ENCODE results near the gene SUV39H2.

The SUV39H2 gene

DNA sequence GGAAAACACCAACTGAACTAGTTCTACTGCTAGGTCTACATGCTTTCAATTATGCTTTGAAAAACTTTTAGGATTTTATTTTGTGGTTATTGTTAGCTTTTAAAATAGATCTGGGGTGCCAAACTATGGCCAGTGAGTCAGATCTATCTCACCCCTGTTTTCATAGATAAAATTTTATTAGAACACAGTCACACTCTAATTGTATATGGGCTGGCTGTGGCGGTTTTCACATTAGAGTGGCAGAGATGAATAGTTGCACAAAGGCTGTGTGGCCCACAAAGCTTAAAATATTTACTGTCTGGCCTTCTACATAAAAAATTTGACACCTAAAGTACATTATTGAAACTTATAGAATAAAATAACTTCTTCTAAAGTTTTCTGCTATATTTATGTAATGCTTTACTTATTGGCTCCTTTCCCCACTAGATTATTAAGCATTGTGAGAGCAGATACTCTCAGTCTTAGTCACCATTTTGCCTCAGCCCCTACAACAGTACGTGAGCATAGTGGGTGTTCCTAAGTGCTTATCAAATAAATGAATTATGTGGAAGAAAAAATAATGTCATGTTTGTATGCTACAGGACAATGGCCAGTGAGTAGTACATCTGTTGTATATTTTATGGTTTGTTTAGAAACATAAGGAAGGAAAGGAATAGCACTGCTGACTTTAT is 5.4 kb upstream of the SUV39H2 start:
- Histone ChIP-seq H3K9me3 (ENCODE audit: control insufficient read depth, low read length) (no peaks in the 10 kb centered on the region), H3K14ac (ENCODE audit: low read length in 2 of 2) (no peak overlapping the region), H3K23ac (ENCODE audit: low read length in 2 of 2) (no peak overlapping the region), H3K27me3 (ENCODE audit: control insufficient read depth in 1 of 2, insufficient read depth in 1 of 2, low read length in 2 of 2) (no peaks in the 10 kb centered on the region), H3K27ac (ENCODE audit: low read length, poor library complexity, severe bottlenecking) (no peak overlapping the region), H3K36me3 (ENCODE audit: control insufficient read depth in 1 of 2, insufficient read depth in 2 of 2, low read depth in 1 of 2, low read length in 2 of 2) (peaks cover 0 to 39% of the 10 kb centered on the region in 2 experiments), H2BK15ac (ENCODE audit: low read depth, poor library complexity, severe bottlenecking) (no peak overlapping the region), H4K8ac (ENCODE audit: low read length) (no peak overlapping the region), H2BK120ac (ENCODE audit: low read depth, low read length) (no peak overlapping the region), H3K4ac (ENCODE audit: low read depth in 1 of 2, low read length in 2 of 2) (no peak overlapping the region), H4K91ac (ENCODE audit: low read length) (no peak overlapping the region), H2AK5ac (ENCODE audit: low read length, severe bottlenecking) (no peak overlapping the region), H3K4me3 (ENCODE audit: insufficient read depth in 1 of 2, low read depth in 1 of 2, low read length in 2 of 2) (no peak overlapping the region), H3K4me2 (ENCODE audit: low read length, poor library complexity, severe bottlenecking) (no peak overlapping the region), H3K18ac (ENCODE audit: low read depth in 1 of 2, low read length in 2 of 2) (no peak overlapping the region), H2AFZ (ENCODE audit: low read depth, low read length) (no peak overlapping the region), H3K79me1 (replicated peaks; ENCODE audit: low read length, poor library complexity, severe bottlenecking) (peaks cover 19% of the 10 kb centered on the region), H3K4me1 (ENCODE audit: control insufficient read depth, insufficient read depth, low read depth, low read length) (peaks cover 7% of the 10 kb centered on the region), H3K9ac (ENCODE audit: low read length) (no peak overlapping the region), H2BK12ac (ENCODE audit: low read length in 2 of 2) (no peak overlapping the region), H2BK5ac (ENCODE audit: low read depth, low read length, poor library complexity, severe bottlenecking) (no peak overlapping the region)
- 29% methylated on average over 1 of the region's 2 CpGs for WGBS
- DNase-seq: peak; percentile 16

DNA sequence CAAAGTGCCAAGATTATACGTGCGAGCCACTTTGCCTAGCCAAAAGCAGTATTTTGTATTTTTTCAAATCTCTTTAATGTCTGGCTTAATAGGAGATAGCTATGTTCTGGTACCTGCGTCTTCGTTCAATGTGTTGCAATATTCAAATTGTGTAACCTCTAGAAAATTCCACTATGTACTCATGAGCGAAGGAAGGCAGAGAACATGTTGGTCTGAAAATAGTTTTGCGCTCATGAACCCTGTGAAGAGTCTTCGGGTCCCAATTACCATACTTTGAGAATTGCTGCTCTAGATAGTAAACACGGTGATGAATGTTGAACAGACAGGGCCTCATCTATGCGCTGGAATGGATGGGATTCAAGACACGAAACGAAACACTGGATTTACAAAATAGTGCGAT is 2.7 kb upstream of the SUV39H2 start:
- DNase-seq: no peak

DNA sequence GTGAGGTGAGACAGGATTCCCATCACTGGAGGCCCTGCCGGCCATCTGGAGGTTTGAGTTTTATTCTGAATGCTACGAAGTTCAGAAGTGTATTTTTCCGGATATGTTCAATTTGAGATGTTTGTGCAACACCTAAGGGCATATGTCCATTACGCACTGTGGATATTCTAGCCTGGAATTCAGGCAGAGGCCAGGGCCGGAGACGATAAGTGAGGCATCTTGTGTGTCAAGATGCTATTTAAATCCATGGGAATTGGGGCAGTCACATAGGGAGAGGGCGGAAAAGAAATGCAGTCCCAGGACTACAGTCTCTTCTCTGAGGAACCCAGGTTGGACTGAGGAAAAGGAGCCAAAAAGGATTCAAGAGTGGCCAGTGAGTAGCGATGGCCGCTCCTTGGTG is 1.9 kb upstream of the SUV39H2 start:
- no peak overlapping the region for H2BK12ac ChIP-seq (ENCODE audit: low read length in 2 of 2)
- H3K36me3 ChIP-seq (ENCODE audit: control insufficient read depth in 1 of 2, insufficient read depth in 2 of 2, low read depth in 1 of 2, low read length in 2 of 2): peaks cover 0 to 7% of the 10 kb centered on the region in 2 experiments
- H3K79me1 ChIP-seq (replicated peaks; ENCODE audit: low read length, poor library complexity, severe bottlenecking): peaks cover 22% of the 10 kb centered on the region
- no peak overlapping the region for H4K91ac ChIP-seq (ENCODE audit: low read length)
- H3K27ac ChIP-seq (ENCODE audit: low read length, poor library complexity, severe bottlenecking): no peak overlapping the region
- H4K8ac ChIP-seq (ENCODE audit: low read length): no peak overlapping the region
- no peak overlapping the region for H2BK5ac ChIP-seq (ENCODE audit: low read depth, low read length, poor library complexity, severe bottlenecking)
- H3K4ac ChIP-seq (ENCODE audit: low read depth in 1 of 2, low read length in 2 of 2): no peak overlapping the region
- peaks cover 7% of the 10 kb centered on the region for H3K4me1 ChIP-seq (ENCODE audit: control insufficient read depth, insufficient read depth, low read depth, low read length)
- H2AFZ ChIP-seq (ENCODE audit: low read depth, low read length): no peak overlapping the region
- no peak overlapping the region for H2BK15ac ChIP-seq (ENCODE audit: low read depth, poor library complexity, severe bottlenecking)
- peak overlapping the region in 1 of 2 experiments; percentile 92 for H3K4me3 ChIP-seq (ENCODE audit: insufficient read depth in 1 of 2, low read depth in 1 of 2, low read length in 2 of 2)
- WGBS: 98% methylated on average over 9 of the region's 9 CpGs
- H3K27me3 ChIP-seq (ENCODE audit: control insufficient read depth in 1 of 2, insufficient read depth in 1 of 2, low read length in 2 of 2): no peaks in the 10 kb centered on the region
- no peak overlapping the region for H3K18ac ChIP-seq (ENCODE audit: low read depth in 1 of 2, low read length in 2 of 2)
- no peak overlapping the region for H3K23ac ChIP-seq (ENCODE audit: low read length in 2 of 2)
- DNase-seq: no peak
- H3K9me3 ChIP-seq (ENCODE audit: control insufficient read depth, low read length): no peaks in the 10 kb centered on the region
- H3K4me2 ChIP-seq (ENCODE audit: low read length, poor library complexity, severe bottlenecking): peak overlapping the region; percentile 20
- no peak overlapping the region for H3K14ac ChIP-seq (ENCODE audit: low read length in 2 of 2)
- H2AK5ac ChIP-seq (ENCODE audit: low read length, severe bottlenecking): no peak overlapping the region
- no peak overlapping the region for H2BK120ac ChIP-seq (ENCODE audit: low read depth, low read length)
- H3K9ac ChIP-seq (ENCODE audit: low read length): peak overlapping the region; percentile 99

More for the DNA sequence above, 2.7 kb upstream of the SUV39H2 start:
- Histone ChIP-seq H3K4me3 (ENCODE audit: insufficient read depth in 1 of 2, low read depth in 1 of 2, low read length in 2 of 2) (no peak overlapping the region), H2BK12ac (ENCODE audit: low read length in 2 of 2) (no peak overlapping the region), H3K14ac (ENCODE audit: low read length in 2 of 2) (no peak overlapping the region), H3K23ac (ENCODE audit: low read length in 2 of 2) (no peak overlapping the region), H2AFZ (ENCODE audit: low read depth, low read length) (no peak overlapping the region), H3K4me1 (ENCODE audit: control insufficient read depth, insufficient read depth, low read depth, low read length) (peaks cover 7% of the 10 kb centered on the region), H3K18ac (ENCODE audit: low read depth in 1 of 2, low read length in 2 of 2) (no peak overlapping the region), H3K9me3 (ENCODE audit: control insufficient read depth, low read length) (no peaks in the 10 kb centered on the region), H3K36me3 (ENCODE audit: control insufficient read depth in 1 of 2, insufficient read depth in 2 of 2, low read depth in 1 of 2, low read length in 2 of 2) (peaks cover 0 to 14% of the 10 kb centered on the region in 2 experiments), H2AK5ac (ENCODE audit: low read length, severe bottlenecking) (no peak overlapping the region), H3K9ac (ENCODE audit: low read length) (no peak overlapping the region), H3K4ac (ENCODE audit: low read depth in 1 of 2, low read length in 2 of 2) (no peak overlapping the region), H3K27ac (ENCODE audit: low read length, poor library complexity, severe bottlenecking) (no peak overlapping the region), H2BK15ac (ENCODE audit: low read depth, poor library complexity, severe bottlenecking) (no peak overlapping the region), H3K27me3 (ENCODE audit: control insufficient read depth in 1 of 2, insufficient read depth in 1 of 2, low read length in 2 of 2) (no peaks in the 10 kb centered on the region), H2BK5ac (ENCODE audit: low read depth, low read length, poor library complexity, severe bottlenecking) (no peak overlapping the region), H3K4me2 (ENCODE audit: low read length, poor library complexity, severe bottlenecking) (no peak overlapping the region), H3K79me1 (replicated peaks; ENCODE audit: low read length, poor library complexity, severe bottlenecking) (peaks cover 22% of the 10 kb centered on the region), H2BK120ac (ENCODE audit: low read depth, low read length) (no peak overlapping the region), H4K8ac (ENCODE audit: low read length) (no peak overlapping the region), H4K91ac (ENCODE audit: low read length) (no peak overlapping the region)
- 98% methylated on average over 11 of the region's 12 CpGs for WGBS

DNA sequence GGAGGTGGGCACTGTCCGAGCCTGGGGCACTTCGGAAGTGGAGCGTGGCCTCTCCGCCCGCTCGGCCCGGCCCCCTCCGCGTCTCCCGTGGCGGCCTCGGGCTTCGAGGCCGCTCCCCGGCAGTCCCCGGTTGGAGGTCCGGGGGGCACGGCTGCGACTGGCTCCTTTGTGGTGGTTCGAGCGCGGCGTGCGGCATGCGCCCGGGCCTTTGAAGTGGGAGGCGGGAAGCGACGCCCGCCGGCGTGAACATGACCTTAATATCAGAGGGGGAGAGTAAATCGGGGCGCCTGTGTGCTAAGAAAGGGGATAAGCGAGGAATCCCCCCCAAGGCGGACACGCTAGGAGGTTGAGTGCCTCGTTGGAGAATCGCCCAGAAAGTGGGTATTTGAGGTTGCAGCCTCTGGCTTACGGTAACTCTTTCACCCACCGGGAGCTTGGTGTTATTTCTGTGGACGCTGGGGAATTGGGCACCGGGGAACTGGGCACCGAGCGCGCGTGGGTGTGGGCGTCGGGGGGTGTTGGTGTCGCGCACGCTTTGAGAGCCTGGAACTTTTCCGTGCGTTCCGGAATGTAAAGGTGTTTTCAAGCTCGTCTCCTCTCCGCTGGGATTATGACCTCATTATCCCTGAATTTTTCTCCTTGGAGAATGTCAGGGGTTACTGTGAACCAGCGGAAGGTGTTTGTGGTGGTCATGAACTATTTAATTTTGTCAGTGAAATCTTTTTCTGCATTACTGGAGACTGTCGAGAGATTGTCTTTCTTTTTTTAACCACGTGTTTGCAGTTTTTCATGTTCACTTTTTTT is 660 bp downstream of the SUV39H2 start:
- no peaks in the 10 kb centered on the region for H3K27me3 ChIP-seq (ENCODE audit: control insufficient read depth in 1 of 2, insufficient read depth in 1 of 2, low read length in 2 of 2)
- H3K4ac ChIP-seq (ENCODE audit: low read depth in 1 of 2, low read length in 2 of 2): peak overlapping the region in 1 of 2 experiments; percentile 33
- H2BK15ac ChIP-seq (ENCODE audit: low read depth, poor library complexity, severe bottlenecking): peak overlapping the region; percentile 48
- peak overlapping the region; percentile 35 for H2BK5ac ChIP-seq (ENCODE audit: low read depth, low read length, poor library complexity, severe bottlenecking)
- peak overlapping the region; percentile 78 for H3K4me2 ChIP-seq (ENCODE audit: low read length, poor library complexity, severe bottlenecking)
- peak overlapping the region; percentile 87 for H2AFZ ChIP-seq (ENCODE audit: low read depth, low read length)
- H3K36me3 ChIP-seq (ENCODE audit: control insufficient read depth in 1 of 2, insufficient read depth in 2 of 2, low read depth in 1 of 2, low read length in 2 of 2): peaks cover 0 to 4% of the 10 kb centered on the region in 2 experiments
- H3K23ac ChIP-seq (ENCODE audit: low read length in 2 of 2): no peak overlapping the region
- peak overlapping the region; percentile 88 to 96 for H3K4me3 ChIP-seq (ENCODE audit: insufficient read depth in 1 of 2, low read depth in 1 of 2, low read length in 2 of 2)
- H2BK12ac ChIP-seq (ENCODE audit: low read length in 2 of 2): peak overlapping the region in 1 of 2 experiments; percentile 24
- peak overlapping the region in 1 of 2 experiments; percentile 3 for H3K14ac ChIP-seq (ENCODE audit: low read length in 2 of 2)
- under 1% methylated on average over 58 of the region's 60 CpGs for WGBS
- DNase-seq: no peak
- H2BK120ac ChIP-seq (ENCODE audit: low read depth, low read length): no peak overlapping the region
- no peaks in the 10 kb centered on the region for H3K9me3 ChIP-seq (ENCODE audit: control insufficient read depth, low read length)
- peaks cover 23% of the 10 kb centered on the region for H3K79me1 ChIP-seq (replicated peaks; ENCODE audit: low read length, poor library complexity, severe bottlenecking)
- no peak overlapping the region for H2AK5ac ChIP-seq (ENCODE audit: low read length, severe bottlenecking)
- H4K91ac ChIP-seq (ENCODE audit: low read length): no peak overlapping the region
- peaks cover 7% of the 10 kb centered on the region for H3K4me1 ChIP-seq (ENCODE audit: control insufficient read depth, insufficient read depth, low read depth, low read length)
- peak overlapping the region; percentile 49 for H4K8ac ChIP-seq (ENCODE audit: low read length)
- peak overlapping the region; percentile 34 to 75 for H3K18ac ChIP-seq (ENCODE audit: low read depth in 1 of 2, low read length in 2 of 2)
- no peak overlapping the region for H3K27ac ChIP-seq (ENCODE audit: low read length, poor library complexity, severe bottlenecking)
- peak overlapping the region; percentile 99 for H3K9ac ChIP-seq (ENCODE audit: low read length)

All from mesenchymal stem cell (in vitro differentiated cells and primary cell).